HG03575 (cell line): ENCODE data around the gene SMPD3.

Experiments used
- ATAC-seq: cut with Tn5 transposase; IDR thresholded peaks from one replicate; pipeline ENCODE4 v1.9.1; 2021; ENCODE audit not compliant: unreplicated experiment, insufficient number of reproducible peaks, low FRiP score; ENCODE audit errors: extremely low read depth

The SMPD3 gene

GRCh38 chr16:68416057-68417046 is 32.0 kb downstream of the SMPD3 start:
- ATAC-seq: no peak

- no peak for ATAC-seq
These were observed 33.7 kb downstream of the SMPD3 start for GRCh38 chr16:68414581-68414980.

GRCh38 chr16:68412061-68412460 is 36.2 kb downstream of the SMPD3 start:
- ATAC-seq: no peak

GRCh38 chr16:68411086-68411485 is 37.2 kb downstream of the SMPD3 start:
- no peak for ATAC-seq

GRCh38 chr16:68408967-68409366 is 39.3 kb downstream of the SMPD3 start:
- no peak for ATAC-seq

- no peak for ATAC-seq
These were observed 39.9 kb downstream of the SMPD3 start for GRCh38 chr16:68408428-68408827.

GRCh38 chr16:68406458-68407152 is 41.7 kb downstream of the SMPD3 start:
- no peak for ATAC-seq

- ATAC-seq: no peak
These were observed 43.5 kb downstream of the SMPD3 start for GRCh38 chr16:68404736-68405345.

- no peak for ATAC-seq
These were observed 44.6 kb downstream of the SMPD3 start for GRCh38 chr16:68403704-68404103.

GRCh38 chr16:68403177-68403576 is 45.1 kb downstream of the SMPD3 start:
- no peak for ATAC-seq

- ATAC-seq: no peak
These were observed 45.6 kb downstream of the SMPD3 start for GRCh38 chr16:68402748-68403040.

GRCh38 chr16:68401871-68402747 is 46.2 kb downstream of the SMPD3 start:
- no peak for ATAC-seq

- ATAC-seq: no peak
These were observed 47.3 kb downstream of the SMPD3 start for GRCh38 chr16:68400924-68401460.

GRCh38 chr16:68400083-68400923 is 48.0 kb downstream of the SMPD3 start:
- no peak for ATAC-seq

GRCh38 chr16:68399456-68399855 is 48.9 kb downstream of the SMPD3 start:
- ATAC-seq: no peak

- ATAC-seq: no peak
These were observed 50.6 kb downstream of the SMPD3 start for GRCh38 chr16:68397710-68398201.

- ATAC-seq: no peak
These were observed 51.8 kb downstream of the SMPD3 start for GRCh38 chr16:68396481-68396880.

GRCh38 chr16:68395815-68396214 is 52.5 kb downstream of the SMPD3 start:
- no peak for ATAC-seq
